ENCODE data around the gene CD300LD. TPM values are rescaled to one million over a fixed set of nuclear protein-coding genes. Genes with fewer than 3 reads are reported as not detected.

CD300LD gene
- total and polyA plus RNA-seq, 10 of the 15 experiments (the other 5 are each of a cell fraction or from before 2014, with no cell fraction given) = not detected

- TF ChIP-seq CTCF (IDR thresholded peaks at IDR 0.05 in 2 of 3, conservative IDR thresholded peaks at IDR 0.05 in 1 of 3; ENCODE audit: control insufficient read depth in 2 of 3, extremely low read depth in 1 of 3, insufficient read depth in 1 of 3, low read depth in 3 of 3, low read length in 3 of 3) (no peak), IRF4 (IDR thresholded peaks at IDR 0.05; ENCODE audit: low read depth, low read length) (no peak), FOXK2 (IDR thresholded peaks at IDR 0.05) (no peak), WRNIP1 (IDR thresholded peaks at IDR 0.05; ENCODE audit: borderline replicate concordance, low read depth, low read length) (no peak)
Observed at GRCh38 chr17:74573169-74573568, 18.9 kb downstream of the CD300LD start (continued).

- WGBS (ENCODE audit: insufficient coverage, insufficient replicate concordance, low lambda C conversion rate, missing lambda C conversion rate) = 0% methylated on average over 4 of the region's 4 CpGs
- ChIA-PET RAD21 (ENCODE audit: unreplicated experiment) (no interaction called here), POLR2A (no interaction called here), SMC1A (ENCODE audit: uncharacterized antibody, unreplicated experiment) (interaction anchor here (1.2 kb wide), 1 partner anchor 73 kb away, joined by 3 read pairs; no protein-coding TSS in a partner anchor), CTCF (no interaction called here)
- Histone ChIP-seq H3K4me2 (ENCODE audit: control insufficient read depth, insufficient read depth) (no peak overlapping the region), H4K20me1 (ENCODE audit: control insufficient read depth, insufficient read depth) (no peaks in the 10 kb centered on the region), H3K27ac (ENCODE audit: control insufficient read depth, insufficient read depth) (no peak overlapping the region), H2AFZ (ENCODE audit: control insufficient read depth, low read depth, low read length) (no peak overlapping the region), H3K9me3 (replicated peaks; ENCODE audit: control insufficient read depth, insufficient read depth, low read length) (no peaks in the 10 kb centered on the region), H3K9ac (ENCODE audit: control insufficient read depth, insufficient read depth, low read length) (no peak overlapping the region), H3K4me3 (no peak overlapping the region), H3K36me3 (ENCODE audit: control insufficient read depth in 2 of 2, insufficient read depth in 2 of 2, low read length in 1 of 2) (no peaks in the 10 kb centered on the region), H3K27me3 (replicated peaks in 1 of 2; ENCODE audit: control insufficient read depth in 2 of 2, insufficient read depth in 2 of 2, low read length in 1 of 2) (peaks cover 0 to 3% of the 10 kb centered on the region in 2 experiments; a peak in 1 of 4 replicates), H3K4me1 (ENCODE audit: control insufficient read depth, insufficient read depth, low read length) (no peaks in the 10 kb centered on the region), H3K79me2 (ENCODE audit: control insufficient read depth, insufficient read depth, low read length) (no peaks in the 10 kb centered on the region)
- TF ChIP-seq HDAC6 (IDR thresholded peaks at IDR 0.05; ENCODE audit: unreplicated experiment) = no peak
- TF ChIP-seq ATF7 (IDR thresholded peaks at IDR 0.05; ENCODE audit: low read depth) = no peak
- TF ChIP-seq LARP7 (IDR thresholded peaks at IDR 0.05) = no peak
- TF ChIP-seq STAT3 (IDR thresholded peaks at IDR 0.05; ENCODE audit: low read depth, low read length) = no peak
- TF ChIP-seq WRNIP1 (IDR thresholded peaks at IDR 0.05; ENCODE audit: borderline replicate concordance, low read depth, low read length) = no peak
- no peak for TF ChIP-seq PKNOX1 (IDR thresholded peaks at IDR 0.05)
- no peak for TF ChIP-seq ZSCAN29 (IDR thresholded peaks at IDR 0.05)
- no peak for TF ChIP-seq E2F4 (IDR thresholded peaks at IDR 0.05; ENCODE audit: low read depth, low read length)
- no peak for TF ChIP-seq BRCA1 (IDR thresholded peaks at IDR 0.05; ENCODE audit: low read depth, low read length)
- no peak for TF ChIP-seq BMI1 (IDR thresholded peaks at IDR 0.05; ENCODE audit: borderline replicate concordance)
- no peak for TF ChIP-seq ZNF217 (IDR thresholded peaks at IDR 0.05)
- BruUV-seq (replicated peaks) = no TSS peak
- in situ Hi-C loops (cut with MboI) (loop anchor here (10.0 kb wide), 1 partner anchor 57 kb away; no protein-coding TSS in a partner anchor), intact Hi-C loops (cut with micrococcal nuclease; ENCODE audit: unreplicated experiment) (no loop called here)
- ATAC-seq = no peak
- no peak for FAIRE-seq
- no peak for DNase-seq (ENCODE audit: low read depth, low spot score)
Observed at GRCh38 chr17:74571621-74572270, 20.3 kb downstream of the CD300LD start.

Measured in GM12878 (cell line).